Endothelial cell of umbilical vein (primary cell): ENCODE measurements around the gene OCA2. TPM values are rescaled to one million over a fixed set of nuclear protein-coding genes. Genes with fewer than 3 reads are reported as not detected.

Source experiments
- BruUV-seq: library from RNA; stranded (reverse); fragments of 400-500 nt; replicated peaks from 2 replicates; lab custom pipeline; 2021; lab: Mats Ljungman, UMichigan
- CTCF ChIA-PET: fragments of 300-600, 350-600 bp; sonication (Branson Sonifier 250); formaldehyde crosslinking; loops from one replicate; lab custom pipeline; 2021; ENCODE audit warnings: antibody characterized with exemption, inconsistent platforms; lab: Charles Lee
- POLR2A ChIA-PET: fragments of 300-600, 350-600 bp; sonication (Branson Sonifier 250); formaldehyde crosslinking; loops from one replicate; lab custom pipeline; 2021; ENCODE audit warnings: antibody characterized with exemption, inconsistent platforms; lab: Charles Lee
- DNase-seq: peaks from one replicate; pipeline ENCODE4 v3.0.0-alpha.2; 2011; ENCODE audit warnings: low read depth, low spot score
- FAIRE-seq: peaks from 2 replicates; lab custom pipeline; 2011; peaks lifted over from hg19 to GRCh38; lab: Jason Lieb, UNC
- H2AFZ ChIP-seq: 2 replicates; pipeline ENCODE4 v1.6.0; 2012; ENCODE audit warnings: low read depth, low read length, control low read depth, inconsistent platforms
- H3K27ac ChIP-seq: 2 replicates; pipeline ENCODE4 v1.5.1; 2011; ENCODE audit warnings: low read depth, mild to moderate bottlenecking, control low read depth, low read length, moderate library complexity; ENCODE audit not compliant: insufficient read depth
- H3K27me3 ChIP-seq, 2 experiments: 2 replicates each; pipeline versions ENCODE4 v1.6.0 to v1.6.1; 2011; ENCODE audit warnings: low read length in 2 of 2, mixed read lengths in 1 of 2; ENCODE audit not compliant: control insufficient read depth in 2 of 2, insufficient read depth in 2 of 2
- H3K36me3 ChIP-seq, 2 experiments: 2 replicates in 1 of 2; 3 replicates in 1 of 2; pipeline ENCODE4 v1.5.1; 2011; ENCODE audit warnings: low read length in 2 of 2, mild to moderate bottlenecking in 1 of 2, moderate library complexity in 1 of 2; ENCODE audit not compliant: control insufficient read depth in 2 of 2, insufficient read depth in 2 of 2; ENCODE audit errors: extremely low read depth in 1 of 2
- H3K4me1 ChIP-seq: 3 replicates; pipeline ENCODE4 v1.5.1; 2011; ENCODE audit warnings: mild to moderate bottlenecking, low read length; ENCODE audit not compliant: control insufficient read depth, insufficient read depth; ENCODE audit errors: extremely low read depth
- H3K4me2 ChIP-seq: 2 replicates; pipeline ENCODE4 v1.6.1; 2011; ENCODE audit warnings: low read length, control low read depth, mixed read lengths; ENCODE audit not compliant: insufficient read depth
- H3K4me3 ChIP-seq, 3 experiments: fragments of 200-600 bp in 1 of 3; sonication (generic), shearing (Covaris generic) in 1 of 3; replicated peaks in 1 of 3; 2 replicates each; pipeline ENCODE4 v1.5.1; 2011 to 2016; ENCODE audit warnings: control low read depth in 3 of 3, low read length in 3 of 3, mild to moderate bottlenecking in 2 of 3, inconsistent platforms in 1 of 3, low read depth in 1 of 3, moderate library complexity in 1 of 3; ENCODE audit not compliant: insufficient read depth in 1 of 3
- H3K79me2 ChIP-seq: 2 replicates; pipeline ENCODE4 v1.6.0; 2012; ENCODE audit warnings: low read length, inconsistent platforms; ENCODE audit not compliant: control insufficient read depth, insufficient read depth
- H3K9ac ChIP-seq: replicated peaks from 2 replicates; pipeline ENCODE3; 2011; ENCODE audit warnings: low read length, control low read depth; ENCODE audit not compliant: insufficient read depth; ENCODE audit errors: extremely low read depth
- H3K9me1 ChIP-seq: replicated peaks from 3 replicates; pipeline ENCODE4 v1.6.0; 2011; ENCODE audit warnings: mild to moderate bottlenecking, low read length; ENCODE audit not compliant: control insufficient read depth, insufficient read depth; ENCODE audit errors: extremely low read depth
- H3K9me3 ChIP-seq: replicated peaks from 2 replicates; pipeline ENCODE4 v1.5.1; 2012; ENCODE audit warnings: low read length, inconsistent platforms; ENCODE audit not compliant: control insufficient read depth, insufficient read depth
- H4K20me1 ChIP-seq: replicated peaks from 2 replicates; pipeline ENCODE3; 2011; ENCODE audit warnings: mild to moderate bottlenecking, low read length; ENCODE audit not compliant: control insufficient read depth, insufficient read depth; ENCODE audit errors: extremely low read depth
- EZH2 ChIP-seq: IDR thresholded peaks from 2 replicates; pipeline ENCODE4 v1.6.1; 2012; ENCODE audit warnings: borderline replicate concordance, low read depth, mild to moderate bottlenecking, moderate library complexity, low read length, inconsistent platforms; ENCODE audit not compliant: severe bottlenecking
- FOS ChIP-seq: IDR thresholded peaks from 2 replicates; pipeline ENCODE4 v1.6.1; 2011; ENCODE audit warnings: mild to moderate bottlenecking, low read length, moderate library complexity, borderline replicate concordance; ENCODE audit not compliant: insufficient read depth
- GATA2 ChIP-seq: IDR thresholded peaks from 2 replicates; pipeline ENCODE4 v1.7.0; 2011; ENCODE audit warnings: low read depth, mild to moderate bottlenecking, moderate library complexity, mixed read lengths, low read length; ENCODE audit not compliant: insufficient read length, insufficient read depth
- JUN ChIP-seq: IDR thresholded peaks from 2 replicates; pipeline ENCODE4 v1.6.1; 2011; ENCODE audit warnings: borderline replicate concordance, low read depth; ENCODE audit not compliant: insufficient read length, insufficient read depth
- MYC ChIP-seq: IDR thresholded peaks from one replicate; pipeline ENCODE4 v1.6.1; 2011; ENCODE audit warnings: mild to moderate bottlenecking, low read depth, low read length
- POLR2A ChIP-seq: IDR thresholded peaks from 2 replicates; pipeline ENCODE4 v1.6.1; 2012; ENCODE audit warnings: low read depth, mild to moderate bottlenecking, control low read depth, low read length
- POLR2AphosphoS5 ChIP-seq: IDR thresholded peaks from 2 replicates; pipeline ENCODE4 v1.6.1; 2012; ENCODE audit warnings: low read depth, mild to moderate bottlenecking, control low read depth, low read length, moderate library complexity; ENCODE audit not compliant: insufficient read depth
- dilution Hi-C: fragments of 300-500 bp; cut with MboI; formaldehyde crosslinking; loops from one replicate; pipeline ENCODE4 v1.15.0; 2019; ENCODE audit warnings: low sequenced_read_pairs; ENCODE audit not compliant: extremely low pct_ligation_motif_present
- intact Hi-C: fragments of 100-400 bp; cut with micrococcal nuclease; formaldehyde crosslinking; loops from one replicate; pipeline ENCODE4 v1.10.0; 2022
- polyA plus RNA-seq, 4 experiments: library from polyadenylated mRNA; depleted of rRNA in 3 of 4; stranded (reverse) in 3 of 4; unstranded in 1 of 4; fragments of >200 nt; gene quantifications; 2 replicates each; pipeline versions ENCODE4 v1.2.1 to v1.2.3, GENCODE V29; 2011 to 2012; ENCODE audit warnings: missing spikeins in 1 of 4
- total RNA-seq: library from RNA; stranded (reverse); gene quantifications from 2 replicates; pipeline ENCODE4 v1.2.3, GENCODE V29; 2021
- TF ChIP-seq, protein P1 (sequence below), 2 donors: IDR thresholded peaks; 1 replicate in 1 of 2; 2 replicates in 1 of 2; pipeline ENCODE4 v1.5.1; 2011; ENCODE audit warnings: low read length in 2 of 2, mild to moderate bottlenecking in 2 of 2, moderate library complexity in 2 of 2, control low read depth in 1 of 2, inconsistent platforms in 1 of 2, low read depth in 1 of 2; ENCODE audit not compliant: insufficient read depth in 1 of 2; ENCODE audit errors: extremely low read depth in 1 of 2
- TF ChIP-seq, protein P2 (sequence below): IDR thresholded peaks from 2 replicates; pipeline ENCODE4 v1.6.1; 2011; ENCODE audit not compliant: insufficient read depth, insufficient read length

OCA2 gene
- total and polyA plus RNA-seq, 2 donors (not counting 3 experiments of a cell fraction or from before 2014, with no cell fraction given), result not detected

DNA sequence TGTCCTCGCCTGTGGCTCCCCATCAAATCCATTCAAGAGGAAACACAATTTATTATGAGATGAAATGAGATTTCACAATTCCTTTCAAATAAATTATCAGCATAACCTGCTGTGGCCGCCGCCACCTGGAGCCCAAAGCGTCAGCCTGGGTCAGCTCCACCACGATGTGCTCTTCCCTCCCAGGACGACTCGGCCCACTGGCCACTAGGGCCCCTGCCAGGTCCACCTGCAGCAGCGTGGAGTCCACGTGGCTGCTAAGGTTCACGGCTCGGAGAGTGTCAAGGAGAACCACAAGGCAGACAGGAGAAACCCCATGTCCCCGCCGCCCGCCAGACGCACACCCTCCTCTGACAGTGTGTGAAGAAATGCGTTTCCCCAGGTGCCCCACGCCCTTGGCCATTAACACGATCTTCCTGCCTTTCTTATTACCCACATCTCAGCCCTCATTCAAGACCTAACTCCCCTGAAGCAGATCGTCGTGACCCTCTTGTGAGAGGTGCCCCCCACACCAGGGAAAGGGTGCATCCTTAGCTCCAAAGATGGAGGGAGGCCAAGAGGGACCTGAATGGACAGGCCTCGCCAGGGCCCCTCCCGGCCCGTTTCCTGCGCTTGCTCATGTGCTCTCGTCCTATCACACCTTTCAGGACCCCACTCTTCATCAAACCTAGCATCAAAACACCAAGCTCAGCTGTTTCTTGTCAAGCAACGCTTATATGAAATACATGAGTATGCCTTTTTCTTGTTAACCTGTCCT, 80.6 kb downstream of the OCA2 start:
- DNase-seq (no peak), FAIRE-seq (no peak)
- Histone ChIP-seq H3K4me2 (no peak overlapping the region), H3K79me2 (no peaks in the 10 kb centered on the region), H3K9me3 (peaks cover 5% of the 10 kb centered on the region), H3K9me1 (no peaks in the 10 kb centered on the region), H3K9ac (no peak overlapping the region), H3K27ac (no peak overlapping the region), H3K4me3 (no peak overlapping the region), H3K27me3 (no peaks in the 10 kb centered on the region), H3K36me3 (no peaks in the 10 kb centered on the region), H4K20me1 (no peaks in the 10 kb centered on the region), H2AFZ (no peak overlapping the region), H3K4me1 (no peaks in the 10 kb centered on the region)
- ChIA-PET POLR2A (no interaction called here), CTCF (no interaction called here)
- no TSS peak for BruUV-seq
- intact Hi-C loops (no loop called here), dilution Hi-C loops (no loop called here)
- TF ChIP-seq, protein P1, sequence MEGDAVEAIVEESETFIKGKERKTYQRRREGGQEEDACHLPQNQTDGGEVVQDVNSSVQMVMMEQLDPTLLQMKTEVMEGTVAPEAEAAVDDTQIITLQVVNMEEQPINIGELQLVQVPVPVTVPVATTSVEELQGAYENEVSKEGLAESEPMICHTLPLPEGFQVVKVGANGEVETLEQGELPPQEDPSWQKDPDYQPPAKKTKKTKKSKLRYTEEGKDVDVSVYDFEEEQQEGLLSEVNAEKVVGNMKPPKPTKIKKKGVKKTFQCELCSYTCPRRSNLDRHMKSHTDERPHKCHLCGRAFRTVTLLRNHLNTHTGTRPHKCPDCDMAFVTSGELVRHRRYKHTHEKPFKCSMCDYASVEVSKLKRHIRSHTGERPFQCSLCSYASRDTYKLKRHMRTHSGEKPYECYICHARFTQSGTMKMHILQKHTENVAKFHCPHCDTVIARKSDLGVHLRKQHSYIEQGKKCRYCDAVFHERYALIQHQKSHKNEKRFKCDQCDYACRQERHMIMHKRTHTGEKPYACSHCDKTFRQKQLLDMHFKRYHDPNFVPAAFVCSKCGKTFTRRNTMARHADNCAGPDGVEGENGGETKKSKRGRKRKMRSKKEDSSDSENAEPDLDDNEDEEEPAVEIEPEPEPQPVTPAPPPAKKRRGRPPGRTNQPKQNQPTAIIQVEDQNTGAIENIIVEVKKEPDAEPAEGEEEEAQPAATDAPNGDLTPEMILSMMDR (IDR thresholded peaks at IDR 0.05; ENCODE audit: extremely low read depth in 1 of 2, insufficient read depth in 1 of 2, low read depth in 1 of 2, low read length in 2 of 2), result no peak
- TF ChIP-seq GATA2, result no peak
- no peak for TF ChIP-seq POLR2AphosphoS5
- TF ChIP-seq FOS, result no peak
- no peak for TF ChIP-seq EZH2
- TF ChIP-seq POLR2A, result no peak
- no peak for TF ChIP-seq JUN
- no peak for TF ChIP-seq MYC
- TF ChIP-seq, protein P2, sequence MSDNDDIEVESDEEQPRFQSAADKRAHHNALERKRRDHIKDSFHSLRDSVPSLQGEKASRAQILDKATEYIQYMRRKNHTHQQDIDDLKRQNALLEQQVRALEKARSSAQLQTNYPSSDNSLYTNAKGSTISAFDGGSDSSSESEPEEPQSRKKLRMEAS, result no peak
